SKM-1 (cell line): Measurements from ENCODE around the gene OCEL1.

Experiments
- DNase-seq: peaks from one replicate; lab custom pipeline; 2025; ENCODE audit not compliant: unreplicated experiment; lab: John Stamatoyannopoulos, UW

OCEL1 gene

GRCh38 chr19:17237747-17238706, 12.0 kb downstream of the OCEL1 start:
- DNase-seq: no peak

- DNase-seq: no peak
These were observed 14.2 kb downstream of the OCEL1 start for GRCh38 chr19:17240062-17240752.

- no peak for DNase-seq
These were observed 14.9 kb downstream of the OCEL1 start for GRCh38 chr19:17240826-17241399.

- no peak for DNase-seq
These were observed 16.6 kb downstream of the OCEL1 start for GRCh38 chr19:17242431-17243208.

GRCh38 chr19:17243211-17243829, 17.3 kb downstream of the OCEL1 start:
- no peak for DNase-seq

GRCh38 chr19:17243830-17244617, 18.0 kb downstream of the OCEL1 start:
- no peak for DNase-seq

- no peak for DNase-seq
These were observed 18.9 kb downstream of the OCEL1 start for GRCh38 chr19:17244618-17245534.

- DNase-seq: no peak
These were observed 19.5 kb downstream of the OCEL1 start, which contains the start of gene NR2F6 for GRCh38 chr19:17245535-17245984. NR2F6 (minus strand) TSS chr19:17245919; CDS start chr19:17245220, 699 bp downstream.

GRCh38 chr19:17246681-17247425, 20.8 kb downstream of the OCEL1 start:
- DNase-seq: no peak

GRCh38 chr19:17248011-17248776, 22.2 kb downstream of the OCEL1 start:
- DNase-seq: no peak

- DNase-seq: no peak
These were observed 24.0 kb downstream of the OCEL1 start for GRCh38 chr19:17249887-17250548.

- DNase-seq: no peak
These were observed 28.6 kb downstream of the OCEL1 start for GRCh38 chr19:17254636-17255035.

- DNase-seq: no peak
These were observed 29.2 kb downstream of the OCEL1 start for GRCh38 chr19:17255150-17255621.

- DNase-seq: no peak
These were observed 30.1 kb downstream of the OCEL1 start for GRCh38 chr19:17256130-17256529.

GRCh38 chr19:17259118-17259780, 33.2 kb downstream of the OCEL1 start:
- DNase-seq: no peak

- DNase-seq: no peak
These were observed 33.9 kb downstream of the OCEL1 start for GRCh38 chr19:17259934-17260333.
